GM12892 (cell line): ENCODE results near the gene BRAT1.

Experiments used
- POLR2A ChIP-seq: IDR thresholded peaks from 2 replicates; pipeline ENCODE4 v1.6.1; 2011; ENCODE audit warnings: low read depth, low read length, control low read depth
- POLR2AphosphoS5 ChIP-seq: IDR thresholded peaks from 2 replicates; pipeline ENCODE4 v1.6.1; 2011; ENCODE audit warnings: low read depth, low read length, control low read depth
- TAF1 ChIP-seq: IDR thresholded peaks from 2 replicates; pipeline ENCODE4 v1.6.1; 2011; ENCODE audit warnings: low read depth, mild to moderate bottlenecking, control low read depth, low read length, borderline replicate concordance

DNA sequence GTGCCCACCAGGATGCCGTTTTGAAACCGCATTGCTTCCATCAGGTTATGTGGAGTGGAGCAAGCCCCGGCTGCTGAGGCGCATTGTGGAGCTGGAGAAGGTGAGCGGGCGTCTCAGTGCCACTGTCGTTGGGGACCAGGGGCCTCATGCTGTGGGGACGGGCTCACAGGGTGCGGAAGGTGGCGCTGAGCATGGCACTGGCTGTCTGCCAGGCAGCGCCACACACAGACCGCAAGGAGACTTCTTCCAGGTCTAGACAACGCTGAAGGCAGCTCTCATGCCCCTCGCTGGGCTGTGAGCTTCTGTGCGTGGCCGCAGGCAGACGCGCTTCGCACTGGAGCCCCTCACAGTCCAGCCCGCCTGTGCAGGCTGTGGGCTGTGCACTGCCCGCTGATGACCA lies 32.5 kb upstream of the BRAT1 start:
- TF ChIP-seq POLR2A (no peak), POLR2AphosphoS5 (no peak), TAF1 (no peak)
